ENCODE data around the gene DIP2C.

- TF ChIP-seq REST (IDR thresholded peaks at IDR 0.05; ENCODE audit: low read depth, low read length) = no peak
- no peak for TF ChIP-seq CTCF (IDR thresholded peaks at IDR 0.05)
- no peak for TF ChIP-seq RCOR1 (IDR thresholded peaks at IDR 0.05; ENCODE audit: low read length)
- no peak for TF ChIP-seq EZH2phosphoT487 (IDR thresholded peaks at IDR 0.05; ENCODE audit: borderline replicate concordance, low read depth)
- TF ChIP-seq TAF1 (IDR thresholded peaks at IDR 0.05; ENCODE audit: borderline replicate concordance, low read depth, low read length) = no peak
Measured at GRCh38 chr10:676178-676577, 13.3 kb downstream of the DIP2C start.
